Tibial nerve (tissue), 4 donors: ENCODE data around the gene GPAT3. TPM values are rescaled to one million over a fixed set of nuclear protein-coding genes. Genes with fewer than 3 reads are reported as not detected.
"Not testable (repeated sequence)": the region's sequence is repeated elsewhere in the genome, so short reads cannot be mapped to it uniquely, and the experiment has no call there.

Experiments used
- DNase-seq, 2 donors: peaks; one replicate each; pipeline ENCODE4 v3.0.0-alpha.2; 2019; ENCODE audit warnings: low spot score in 2 of 2
- H3K27ac ChIP-seq, 4 donors: fragments of 200-600 bp; sonication (generic) in 3 of 4; one replicate each; pipeline ENCODE4 v1.5.1; 2017 to 2019; ENCODE audit warnings: mild to moderate bottlenecking in 1 of 4
- H3K27me3 ChIP-seq, 2 donors: fragments of 200-600 bp; sonication (generic) in 1 of 2; one replicate each; pipeline versions ENCODE4 v1.5.1 to v1.6.0; 2017 to 2019
- H3K36me3 ChIP-seq, 3 donors: fragments of 200-600 bp; sonication (generic); one replicate each; pipeline ENCODE4 v1.5.1; 2018 to 2019
- H3K4me1 ChIP-seq, 4 donors: fragments of 200-600 bp; sonication (generic) in 3 of 4; one replicate each; pipeline ENCODE4 v1.5.1; 2017 to 2019
- H3K4me3 ChIP-seq, 4 donors: fragments of 200-600 bp; sonication (generic) in 3 of 4; one replicate each; pipeline ENCODE4 v1.5.1; 2017 to 2019; ENCODE audit warnings: mild to moderate bottlenecking in 1 of 4, moderate library complexity in 1 of 4
- H3K9me3 ChIP-seq, 4 donors: fragments of 200-600 bp; sonication (generic) in 3 of 4; one replicate each; pipeline ENCODE4 v1.5.1; 2017 to 2019
- EP300 ChIP-seq, 2 donors: sonication (generic); formaldehyde crosslinking; IDR thresholded peaks; one replicate each; pipeline ENCODE4 v1.6.1; 2017; ENCODE audit warnings: antibody characterized with exemption in 2 of 2, mild to moderate bottlenecking in 1 of 2
- POLR2A ChIP-seq, 2 donors: fragments of 450-650 bp; IDR thresholded peaks; one replicate each; pipeline ENCODE4 v1.6.1; 2017; ENCODE audit warnings: antibody characterized with exemption in 2 of 2, mild to moderate bottlenecking in 2 of 2, moderate library complexity in 2 of 2
- WGBS, 2 donors: methylation state at CpG; one replicate each; pipeline ENCODE4 v1.1.5; 2018; 5-methylcytosine and 5-hydroxymethylcytosine counted together
- total RNA-seq, 4 donors: library from RNA; depleted of rRNA; stranded (reverse); fragments of >200 nt; gene quantifications; one replicate each; pipeline ENCODE4 v1.1.0, GENCODE V29; 2016
- TF ChIP-seq, protein P1 (sequence below), 5 experiments: fragments of 200-600 bp in 3 of 5; fragments of 450-650 bp in 2 of 5; sonication (generic) in 3 of 5; IDR thresholded peaks; one replicate each; pipeline ENCODE4 v1.5.1; 2016 to 2019; ENCODE audit warnings: antibody characterized with exemption in 5 of 5, mild to moderate bottlenecking in 3 of 5, moderate library complexity in 2 of 5

The GPAT3 gene
- total RNA-seq, result 1 to 10 TPM in 3 of 4 donors, under 1 TPM in 1; 0.90 to 8.1 (median 6.7) TPM

GRCh38 chr4:83535520-83536361 lies at the start of gene GPAT3:
Gene GPAT3 (plus strand): TSS chr4:83536108. CDS start chr4:83536623, 515 bp downstream.
- 1% methylated on average over 41 to 57 of the region's 63 CpGs for WGBS, 2 donors
- TF ChIP-seq, protein P1, sequence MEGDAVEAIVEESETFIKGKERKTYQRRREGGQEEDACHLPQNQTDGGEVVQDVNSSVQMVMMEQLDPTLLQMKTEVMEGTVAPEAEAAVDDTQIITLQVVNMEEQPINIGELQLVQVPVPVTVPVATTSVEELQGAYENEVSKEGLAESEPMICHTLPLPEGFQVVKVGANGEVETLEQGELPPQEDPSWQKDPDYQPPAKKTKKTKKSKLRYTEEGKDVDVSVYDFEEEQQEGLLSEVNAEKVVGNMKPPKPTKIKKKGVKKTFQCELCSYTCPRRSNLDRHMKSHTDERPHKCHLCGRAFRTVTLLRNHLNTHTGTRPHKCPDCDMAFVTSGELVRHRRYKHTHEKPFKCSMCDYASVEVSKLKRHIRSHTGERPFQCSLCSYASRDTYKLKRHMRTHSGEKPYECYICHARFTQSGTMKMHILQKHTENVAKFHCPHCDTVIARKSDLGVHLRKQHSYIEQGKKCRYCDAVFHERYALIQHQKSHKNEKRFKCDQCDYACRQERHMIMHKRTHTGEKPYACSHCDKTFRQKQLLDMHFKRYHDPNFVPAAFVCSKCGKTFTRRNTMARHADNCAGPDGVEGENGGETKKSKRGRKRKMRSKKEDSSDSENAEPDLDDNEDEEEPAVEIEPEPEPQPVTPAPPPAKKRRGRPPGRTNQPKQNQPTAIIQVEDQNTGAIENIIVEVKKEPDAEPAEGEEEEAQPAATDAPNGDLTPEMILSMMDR (IDR thresholded peaks at IDR 0.05), result no peak
- peak in 1 of 2 donors; percentile 52 for TF ChIP-seq EP300 (IDR thresholded peaks at IDR 0.05)
- peak in 1 of 2 donors; percentile 31 for TF ChIP-seq POLR2A (IDR thresholded peaks at IDR 0.05)

GRCh38 chr4:83486457-83487129 lies 49.3 kb upstream of the GPAT3 start:
- 72 to 73% methylated on average over 3 of the region's 3 CpGs for WGBS, 2 donors
- H3K36me3 ChIP-seq, result no peaks in the 10 kb centered on the region
- DNase-seq, result no peak
- no peaks in the 10 kb centered on the region for H3K9me3 ChIP-seq
- peaks cover 0 to 19% (median 8%) of the 10 kb centered on the region in 4 donors for H3K4me1 ChIP-seq
- no peak overlapping the region for H3K27ac ChIP-seq
- no peak for TF ChIP-seq EP300 (IDR thresholded peaks at IDR 0.05)
- TF ChIP-seq, protein P1 (IDR thresholded peaks at IDR 0.05), result no peak
- TF ChIP-seq POLR2A (IDR thresholded peaks at IDR 0.05), result no peak
- H3K27me3 ChIP-seq, result no peaks in the 10 kb centered on the region
- H3K4me3 ChIP-seq, result no peak overlapping the region

More at GRCh38 chr4:83535520-83536361, at the start of gene GPAT3:
- Histone ChIP-seq H3K36me3 (no peaks in the 10 kb centered on the region), H3K9me3 (no peaks in the 10 kb centered on the region), H3K27ac (peak within 1 kb of the TSS; percentile 6 to 84 (median 51)), H3K27me3 (peaks cover 0 to 35% of the 10 kb centered on the region in 2 donors), H3K4me1 (peaks cover 0 to 20% (median 16%) of the 10 kb centered on the region in 4 donors), H3K4me3 (peak within 1 kb of the TSS; percentile 40 to 70 (median 56))
- DNase-seq, result peak; percentile 60 to 62

DNA sequence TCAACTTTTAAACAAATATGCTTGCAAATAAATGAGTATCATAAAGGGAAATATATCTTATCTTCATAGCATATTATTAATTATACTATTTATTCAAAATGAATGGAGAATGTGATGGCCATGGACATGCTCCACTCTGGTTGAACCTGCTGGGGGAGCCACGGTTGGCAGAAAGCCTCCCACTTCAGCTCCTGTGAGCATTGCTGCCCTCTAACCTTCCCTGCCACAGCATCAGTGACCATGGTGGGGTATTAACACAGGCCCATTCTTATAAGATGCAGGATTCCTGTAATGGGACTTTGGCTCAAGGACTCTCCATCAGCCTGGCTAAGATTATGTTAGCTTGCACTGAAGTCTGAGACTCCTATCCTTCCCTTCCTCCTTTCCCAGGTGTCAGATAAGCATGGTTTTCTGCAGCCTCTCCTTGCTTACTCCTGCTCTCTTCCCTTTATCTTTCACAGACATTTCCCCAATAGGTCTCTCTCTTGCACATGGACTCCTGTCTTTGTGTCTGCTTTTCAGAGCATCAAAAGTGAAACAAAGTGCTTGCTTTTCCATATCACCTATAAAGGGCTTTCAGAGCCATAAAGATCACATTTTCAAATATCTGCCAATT lies 46.1 kb upstream of the GPAT3 start:
- Histone ChIP-seq H3K36me3 (no peaks in the 10 kb centered on the region), H3K4me3 (no peak overlapping the region), H3K9me3 (no peaks in the 10 kb centered on the region), H3K27me3 (no peaks in the 10 kb centered on the region), H3K4me1 (peaks cover 0 to 9% (median 5%) of the 10 kb centered on the region in 4 donors), H3K27ac (no peak overlapping the region)
- 18 to 39% methylated on average over 1 of the region's 1 CpG for WGBS, 2 donors
- DNase-seq, result no peak
- TF ChIP-seq POLR2A (IDR thresholded peaks at IDR 0.05) (no peak), EP300 (IDR thresholded peaks at IDR 0.05) (no peak)
- TF ChIP-seq, protein P1 (IDR thresholded peaks at IDR 0.05), result no peak

DNA sequence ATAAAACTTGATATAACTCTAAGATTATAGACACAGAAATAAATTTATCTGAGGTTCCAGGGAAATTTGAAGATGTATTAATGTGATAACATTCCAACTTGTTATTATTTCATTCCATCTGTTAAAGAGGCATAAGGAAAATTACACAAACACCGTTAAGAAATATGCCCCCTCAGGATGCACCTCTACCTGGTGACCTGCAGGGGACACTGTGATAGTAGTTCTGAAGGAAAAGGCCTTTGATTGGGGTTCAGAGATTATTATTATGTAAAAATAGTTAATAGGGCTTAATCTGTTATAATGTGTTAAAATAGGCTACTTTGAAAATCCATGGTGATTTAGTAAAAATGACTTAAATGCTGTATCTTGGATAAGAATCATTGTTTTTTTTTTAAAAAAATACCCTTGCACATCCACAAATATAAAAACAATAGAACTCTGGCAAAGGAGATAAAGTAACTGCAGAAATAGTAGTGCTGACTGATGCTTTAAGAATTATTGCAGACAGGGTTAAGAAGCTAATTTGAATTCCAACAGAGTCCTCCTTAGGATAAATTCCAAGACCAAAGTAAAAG lies 44.9 kb upstream of the GPAT3 start:
- H3K36me3 ChIP-seq, result no peaks in the 10 kb centered on the region
- no peaks in the 10 kb centered on the region for H3K27me3 ChIP-seq
- no peak for DNase-seq
- H3K9me3 ChIP-seq, result no peaks in the 10 kb centered on the region
- H3K4me3 ChIP-seq, result no peak overlapping the region
- peaks cover 0 to 3% (median under 1%) of the 10 kb centered on the region in 4 donors for H3K4me1 ChIP-seq
- no peak overlapping the region for H3K27ac ChIP-seq
- 3 to 7% methylated on average over 1 of the region's 1 CpG for WGBS, 2 donors
- TF ChIP-seq, protein P1 (IDR thresholded peaks at IDR 0.05), result peak in 4 of 5 experiments; percentile 30 to 70 (median 52)
- TF ChIP-seq POLR2A (IDR thresholded peaks at IDR 0.05) (no peak), EP300 (IDR thresholded peaks at IDR 0.05) (no peak)

DNA sequence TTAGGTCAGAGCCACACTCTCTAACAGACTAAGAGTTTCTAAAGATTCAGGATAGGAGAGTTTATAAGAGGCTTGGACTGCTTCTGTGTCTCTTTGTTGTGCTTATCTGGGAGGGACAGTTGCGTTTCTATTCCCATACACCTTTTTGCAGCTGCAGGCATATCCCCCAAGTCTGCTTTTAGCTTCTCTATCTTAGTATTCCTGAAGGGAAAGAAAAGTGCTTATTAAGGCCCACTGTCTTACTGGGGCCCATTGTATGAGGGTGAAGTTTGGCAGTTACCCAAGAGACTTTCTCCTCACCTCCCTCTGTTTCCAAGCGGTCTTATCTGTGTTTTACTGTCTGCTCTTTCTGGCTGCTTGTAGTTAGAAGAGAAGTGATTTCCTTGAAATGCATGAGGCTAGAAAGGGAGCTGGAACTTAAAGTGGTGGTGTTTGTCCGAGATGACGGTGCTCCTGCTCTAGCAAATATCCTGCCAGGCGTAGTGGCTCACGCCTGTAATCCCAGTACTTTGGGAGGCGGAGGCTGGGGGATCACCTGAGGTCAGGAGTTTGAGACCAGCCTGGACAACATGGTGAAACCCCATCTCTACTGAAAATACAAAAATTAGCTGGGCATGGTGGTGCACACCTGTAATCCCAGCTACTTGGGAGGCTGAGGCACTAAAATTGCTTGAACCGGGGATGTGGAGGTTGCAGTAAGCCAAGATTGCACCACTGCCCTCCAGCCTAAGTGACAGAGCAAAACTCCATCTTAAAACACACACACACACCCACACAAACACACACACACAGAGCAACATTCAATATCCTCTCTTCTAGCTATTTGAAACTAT lies 39.6 kb upstream of the GPAT3 start:
- H3K27me3 ChIP-seq, H3K27ac ChIP-seq, H3K36me3 ChIP-seq, H3K9me3 ChIP-seq, H3K4me1 ChIP-seq, DNase-seq, H3K4me3 ChIP-seq: not testable (repeated sequence)
- WGBS, 2 donors, result 78 to 86% methylated on average over 8 of the region's 8 CpGs
